HG03565 (cell line): ENCODE measurements around the gene POLG2.
"Not testable (repeated sequence)": the region's sequence is repeated elsewhere in the genome, so short reads cannot be mapped to it uniquely, and the experiment has no call there.

Source experiments
- ATAC-seq: cut with Tn5 transposase; IDR thresholded peaks from one replicate; pipeline ENCODE4 v1.9.1; 2021; ENCODE audit warnings: mild to moderate bottlenecking, moderate library complexity; ENCODE audit not compliant: unreplicated experiment

POLG2 gene

GRCh38 chr17:64491034-64491860 lies 5.6 kb downstream of the POLG2 start:
- no peak for ATAC-seq

- ATAC-seq = no peak
Measured at GRCh38 chr17:64488301-64488700, 8.6 kb downstream of the POLG2 start.

GRCh38 chr17:64484380-64484779 lies 12.5 kb downstream of the POLG2 start:
- ATAC-seq = no peak

- no peak for ATAC-seq
Measured at GRCh38 chr17:64480951-64481350, 15.9 kb downstream of the POLG2 start.

- no peak for ATAC-seq
Measured at GRCh38 chr17:64477849-64478248, 19.0 kb downstream of the POLG2 start.

- no peak for ATAC-seq
Measured at GRCh38 chr17:64472564-64472963, 24.3 kb downstream of the POLG2 start.

- no peak for ATAC-seq
Measured at GRCh38 chr17:64471440-64471839, 25.4 kb downstream of the POLG2 start.

GRCh38 chr17:64470625-64471024 lies 26.2 kb downstream of the POLG2 start:
- no peak for ATAC-seq

- ATAC-seq = not testable (repeated sequence)
Measured at GRCh38 chr17:64466834-64467233, 30.0 kb downstream of the POLG2 start.

- ATAC-seq = no peak
Measured at GRCh38 chr17:64466019-64466735, 30.7 kb downstream of the POLG2 start.

GRCh38 chr17:64461788-64462187 lies 35.1 kb downstream of the POLG2 start:
- ATAC-seq = no peak

GRCh38 chr17:64460955-64461354 lies 35.9 kb downstream of the POLG2 start:
- ATAC-seq = no peak

GRCh38 chr17:64459818-64460217 lies 37.0 kb downstream of the POLG2 start:
- ATAC-seq = not testable (repeated sequence)

- ATAC-seq = no peak
Measured at GRCh38 chr17:64459284-64459747, 37.5 kb downstream of the POLG2 start.

- no peak for ATAC-seq
Measured at GRCh38 chr17:64458756-64459155, 38.1 kb downstream of the POLG2 start.

GRCh38 chr17:64457156-64457555 lies 39.7 kb downstream of the POLG2 start:
- no peak for ATAC-seq

GRCh38 chr17:64455993-64456885 lies 40.6 kb downstream of the POLG2 start:
- no peak for ATAC-seq

GRCh38 chr17:64449545-64449944 lies 47.3 kb downstream of the POLG2 start:
- no peak for ATAC-seq

GRCh38 chr17:64448665-64449512 lies 48.0 kb downstream of the POLG2 start, which contains the start of gene MILR1:
MILR1 (plus strand) TSS chr17:64449115; CDS start chr17:64449169, 54 bp downstream.
- ATAC-seq = no peak

- ATAC-seq = no peak
Measured at GRCh38 chr17:64447526-64447925, 49.3 kb downstream of the POLG2 start.
